ENCODE data around the gene GLG1.
"Not testable (repeated sequence)": the region's sequence is repeated elsewhere in the genome, so short reads cannot be mapped to it uniquely, and the experiment has no call there.

GLG1 gene

GRCh38 chr16:74574146-74574545, 32.8 kb downstream of the GLG1 start:
- DNase-seq: no peak

GRCh38 chr16:74573622-74574021, 33.3 kb downstream of the GLG1 start:
- DNase-seq: no peak

- no peak for DNase-seq
These were observed 36.3 kb downstream of the GLG1 start for GRCh38 chr16:74570412-74571301.

GRCh38 chr16:74568961-74569631, 37.8 kb downstream of the GLG1 start:
- no peak for DNase-seq

DNA sequence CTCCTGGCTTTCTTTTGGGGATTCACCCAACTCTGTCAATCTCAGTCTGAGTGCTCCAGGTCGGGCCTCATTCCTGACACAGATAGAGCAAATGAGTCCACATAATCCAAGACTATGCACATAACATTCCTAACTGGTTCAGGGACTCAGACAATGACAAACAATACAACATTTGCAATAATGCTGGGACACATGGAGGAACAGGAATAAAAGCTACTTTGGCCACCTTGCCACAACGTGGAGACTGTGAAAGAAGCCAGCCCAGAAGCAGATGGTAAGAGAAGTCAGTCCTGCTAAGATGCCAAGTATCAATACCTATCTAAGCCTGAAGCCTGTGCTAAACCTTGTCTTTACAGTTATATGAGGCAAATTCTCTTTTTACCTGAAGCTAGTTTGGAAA, 39.0 kb downstream of the GLG1 start:
- no peak for DNase-seq

GRCh38 chr16:74565378-74565777, 41.5 kb downstream of the GLG1 start:
- DNase-seq: no peak

- no peak for DNase-seq
These were observed 42.4 kb downstream of the GLG1 start for GRCh38 chr16:74564451-74564984.

- no peak for DNase-seq
These were observed 43.1 kb downstream of the GLG1 start for GRCh38 chr16:74563828-74564263.

DNA sequence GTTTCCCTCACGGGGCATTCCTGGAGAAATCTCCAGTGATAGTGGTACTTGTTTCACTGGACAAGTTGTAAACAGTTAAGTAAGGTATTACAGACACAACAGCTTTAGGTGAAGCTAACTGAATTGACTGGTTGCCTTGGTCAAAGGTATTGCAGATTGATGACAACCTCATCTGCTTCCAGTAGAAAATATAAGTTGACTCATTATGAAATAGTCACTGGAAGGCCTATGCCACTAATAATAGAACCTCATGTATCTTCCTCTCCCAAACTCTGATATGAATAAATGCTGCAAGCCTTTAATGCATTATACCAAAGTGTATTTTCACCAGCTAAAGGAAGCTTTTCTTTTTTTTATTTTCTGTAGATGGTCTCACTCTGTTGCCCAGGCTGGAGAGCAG, 44.8 kb downstream of the GLG1 start:
- DNase-seq: no peak

DNA sequence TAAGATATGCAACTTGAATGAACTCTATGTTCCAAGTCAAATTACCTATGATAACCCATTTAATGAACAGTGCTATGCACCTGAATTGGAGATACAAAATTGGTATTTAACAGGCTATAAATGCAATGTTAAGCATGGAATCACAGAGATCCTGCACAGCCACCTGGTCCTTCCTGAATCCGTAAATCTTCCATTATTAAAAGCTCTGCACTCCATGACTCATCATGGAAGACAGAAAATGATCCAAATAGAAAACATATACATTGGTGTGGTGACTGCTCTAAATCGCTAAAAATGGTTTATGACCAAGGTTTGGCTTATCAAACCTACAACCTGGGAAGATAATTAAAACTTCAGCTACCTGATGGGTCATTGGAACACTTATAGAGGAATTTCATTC, 45.3 kb downstream of the GLG1 start:
- DNase-seq: no peak

DNA sequence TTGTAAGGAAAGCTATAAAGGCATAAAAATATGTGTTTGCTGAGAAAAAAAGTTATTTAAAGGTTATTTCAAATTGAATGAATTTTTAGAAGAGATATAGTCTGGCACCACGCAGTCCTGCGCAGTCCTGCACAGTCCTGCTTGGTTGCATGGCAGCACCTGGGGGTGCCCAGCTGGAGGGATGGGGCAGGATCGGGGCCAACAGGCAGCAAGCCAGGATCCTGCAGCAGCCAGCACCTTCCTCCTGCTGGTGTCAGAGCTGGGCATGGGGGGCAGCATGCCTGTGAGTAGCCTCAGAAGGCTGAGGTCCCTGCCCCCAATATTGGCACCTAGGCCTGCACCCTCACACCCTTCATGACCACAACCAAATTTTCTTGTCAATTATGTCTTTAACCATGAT, 46.0 kb downstream of the GLG1 start:
- DNase-seq: no peak

- DNase-seq: no peak
These were observed 48.0 kb downstream of the GLG1 start for GRCh38 chr16:74558873-74559272.

- no peak for DNase-seq
These were observed 49.6 kb downstream of the GLG1 start for GRCh38 chr16:74557275-74557674.

DNA sequence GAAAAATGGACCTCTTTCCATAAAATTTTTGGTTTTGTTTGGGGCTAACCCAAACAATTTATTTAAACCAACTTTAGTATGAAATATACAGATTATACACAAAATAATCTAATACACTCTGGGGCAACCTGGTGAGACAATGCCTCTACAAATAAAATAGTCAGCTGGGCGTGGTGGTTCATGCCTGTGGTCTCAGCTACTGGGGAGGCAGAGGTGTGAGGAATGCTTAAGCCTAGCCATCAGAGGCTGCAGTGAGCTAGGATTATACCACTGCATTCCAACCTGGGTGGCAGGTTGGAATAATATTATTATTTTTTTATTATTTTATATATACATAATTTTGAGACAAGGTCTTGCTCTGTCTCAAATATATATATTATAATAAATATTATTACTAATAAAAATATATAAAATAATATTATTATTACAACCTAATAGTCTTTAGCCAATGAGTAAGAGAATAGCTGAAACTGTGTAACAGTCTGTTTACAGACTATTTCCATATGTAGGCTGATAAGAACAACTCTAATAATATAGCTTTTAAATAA, 50.5 kb downstream of the GLG1 start:
- DNase-seq: no peak

DNA sequence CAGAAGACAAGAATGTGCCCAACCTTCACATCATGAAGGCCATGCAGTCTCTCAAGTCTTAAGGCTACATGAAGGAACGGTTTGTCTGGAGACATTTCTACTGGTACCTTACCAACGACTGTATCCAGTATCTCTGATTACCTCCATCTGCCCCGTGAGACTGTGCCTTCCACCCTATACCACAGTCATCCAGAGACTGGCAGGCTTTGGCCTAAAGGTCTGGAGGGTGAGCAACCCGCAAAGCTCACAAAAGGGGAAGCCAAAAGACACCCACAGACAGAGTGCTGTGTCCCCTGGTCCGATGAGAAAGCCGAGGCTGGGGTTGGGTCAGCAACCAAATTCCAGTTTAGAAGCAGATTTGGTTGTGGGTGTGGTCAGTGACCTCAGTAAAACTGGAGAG, 54.6 kb downstream of the GLG1 start:
- DNase-seq: not testable (repeated sequence)

DNA sequence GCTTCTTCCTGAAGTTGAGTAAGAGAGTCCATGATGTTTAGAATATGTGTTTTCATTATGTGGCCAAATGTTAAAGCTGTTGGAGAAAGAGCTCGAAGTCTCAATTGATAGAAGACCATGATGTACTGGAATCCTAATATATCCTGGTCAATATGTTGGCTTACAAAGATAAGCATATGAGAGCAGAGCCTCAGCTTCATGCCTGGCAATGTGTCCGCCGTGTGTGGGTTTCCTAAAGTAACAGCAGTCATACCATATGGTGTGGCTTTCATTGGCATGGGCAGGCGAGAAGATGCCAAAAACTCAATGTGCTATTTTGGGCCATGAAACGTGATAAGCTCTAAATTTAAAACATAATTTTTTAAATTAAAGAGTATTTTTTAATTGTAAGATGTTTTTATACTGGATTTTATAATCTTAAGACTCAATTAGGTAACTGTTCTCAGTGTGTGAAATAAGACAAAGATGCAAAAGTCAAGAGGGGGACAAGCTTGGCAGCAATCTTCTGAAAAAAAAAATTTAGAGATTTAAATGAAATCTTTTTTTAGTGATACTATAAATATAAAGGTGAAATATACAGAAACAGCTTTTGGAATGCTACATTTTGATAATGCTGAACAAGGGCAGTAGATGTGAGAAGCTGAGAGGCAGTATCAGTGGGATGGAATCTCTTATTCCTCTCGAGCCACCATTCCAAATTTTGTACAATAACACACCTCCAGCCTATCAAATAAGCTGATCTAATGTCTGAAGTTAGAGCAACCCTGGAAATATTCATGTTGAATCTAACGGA, 56.5 kb downstream of the GLG1 start:
- not testable (repeated sequence) for DNase-seq

GRCh38 chr16:74546112-74546511, 60.8 kb downstream of the GLG1 start:
- DNase-seq: not testable (repeated sequence)

DNA sequence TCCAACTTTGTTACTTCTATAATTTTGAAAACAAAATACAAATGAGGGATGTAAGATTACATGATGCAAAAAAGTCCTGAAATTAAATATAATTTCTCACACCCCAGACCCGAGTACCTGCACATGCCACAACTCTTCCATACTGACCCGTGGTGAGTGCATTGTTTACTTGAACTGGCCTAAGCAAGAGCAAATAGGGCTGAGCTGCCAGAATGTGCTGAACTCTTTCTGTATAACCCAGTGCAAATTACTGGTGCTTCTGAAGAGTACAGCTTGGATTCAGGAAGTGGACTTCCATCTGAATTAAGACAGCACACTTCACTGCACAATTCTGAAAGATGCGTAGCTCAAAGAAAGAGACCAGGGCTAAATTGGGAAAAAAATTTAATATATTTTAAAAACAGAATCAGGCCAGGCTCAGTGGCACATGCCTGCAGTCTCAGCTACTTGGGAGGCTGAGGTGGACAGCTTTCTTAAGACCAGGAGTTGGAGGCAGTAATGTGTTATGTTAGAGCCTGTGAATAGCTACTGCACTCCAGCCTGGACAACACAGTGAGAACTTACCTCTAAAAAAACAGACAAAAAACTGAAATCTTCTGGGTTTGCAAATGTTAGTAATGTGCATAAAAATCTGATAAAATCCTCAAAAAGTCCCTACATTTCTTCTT, 63.9 kb downstream of the GLG1 start:
- not testable (repeated sequence) for DNase-seq

DNA sequence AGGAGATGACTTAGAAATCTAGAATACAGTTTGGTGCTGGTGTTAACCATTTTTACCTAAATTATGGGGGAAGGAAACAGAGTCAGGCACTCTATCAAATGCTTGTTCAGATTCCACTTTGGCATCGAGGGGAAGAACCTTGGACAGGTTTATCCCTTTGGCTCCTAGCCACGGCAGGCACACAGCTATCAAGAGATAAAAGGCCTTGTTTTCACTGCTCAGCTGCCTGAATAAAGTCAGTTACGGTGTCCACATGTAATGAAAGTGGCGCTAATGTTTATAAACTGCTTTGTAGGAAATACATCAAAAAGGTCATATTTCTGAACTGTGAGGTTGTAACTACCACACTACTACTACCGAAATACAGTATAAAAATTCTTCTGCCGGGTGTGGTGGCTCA, 66.3 kb downstream of the GLG1 start:
- DNase-seq: not testable (repeated sequence)

- not testable (repeated sequence) for DNase-seq
These were observed 68.1 kb downstream of the GLG1 start for GRCh38 chr16:74538801-74539200.

DNA sequence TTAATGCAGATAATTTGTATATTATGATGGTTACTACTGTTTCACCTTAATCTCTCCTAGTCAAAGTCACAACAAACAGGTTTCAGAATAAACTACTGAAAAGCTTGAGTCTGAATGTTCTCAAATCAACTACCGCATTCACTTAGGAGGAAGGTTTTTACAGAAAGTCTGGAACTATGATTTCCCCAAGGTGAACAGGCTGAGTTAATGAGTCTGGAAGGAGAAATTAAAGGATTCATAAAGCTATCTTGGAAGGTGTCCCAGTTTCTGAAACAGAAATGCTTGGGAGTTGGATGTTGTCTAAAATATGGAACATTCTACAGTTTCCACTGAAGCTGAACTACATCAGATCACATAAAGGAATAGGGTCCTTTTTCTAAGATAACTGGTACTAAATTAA, 69.2 kb downstream of the GLG1 start:
- not testable (repeated sequence) for DNase-seq

GRCh38 chr16:74534650-74535049, 72.3 kb downstream of the GLG1 start:
- not testable (repeated sequence) for DNase-seq
